ENCODE data around the gene REXO1. TPM values are rescaled to one million over a fixed set of nuclear protein-coding genes. Genes with fewer than 3 reads are reported as not detected.

REXO1 gene
- total RNA-seq, 1 donor = 9.0 TPM

GRCh38 chr19:1810439-1811160 lies 37.7 kb downstream of the REXO1 start:
- no peak for TF ChIP-seq CTCF (IDR thresholded peaks at IDR 0.05; ENCODE audit: insufficient read depth, low read length)
- no peak overlapping the region for H3K4me3 ChIP-seq (ENCODE audit: low read depth, low read length)
- no peak for DNase-seq (ENCODE audit: low read depth)

GRCh38 chr19:1809678-1810077 lies 38.6 kb downstream of the REXO1 start:
- TF ChIP-seq CTCF (IDR thresholded peaks at IDR 0.05; ENCODE audit: insufficient read depth, low read length) = no peak
- DNase-seq (ENCODE audit: low read depth) = no peak
- H3K4me3 ChIP-seq (ENCODE audit: low read depth, low read length) = no peak overlapping the region

- TF ChIP-seq CTCF (IDR thresholded peaks at IDR 0.05; ENCODE audit: insufficient read depth, low read length) = no peak
Observed at GRCh38 chr19:1808395-1808731, 39.9 kb downstream of the REXO1 start.

GRCh38 chr19:1807695-1808394 lies 40.4 kb downstream of the REXO1 start:
- no peak for TF ChIP-seq CTCF (IDR thresholded peaks at IDR 0.05; ENCODE audit: insufficient read depth, low read length)
- no peak for DNase-seq (ENCODE audit: low read depth)
- H3K4me3 ChIP-seq (ENCODE audit: low read depth, low read length) = no peak overlapping the region

More at GRCh38 chr19:1808395-1808731, 39.9 kb downstream of the REXO1 start:
- DNase-seq (ENCODE audit: low read depth) = no peak
- H3K4me3 ChIP-seq (ENCODE audit: low read depth, low read length) = no peak overlapping the region

- no peak for TF ChIP-seq CTCF (IDR thresholded peaks at IDR 0.05; ENCODE audit: insufficient read depth, low read length)
- DNase-seq (ENCODE audit: low read depth) = no peak
- no peak overlapping the region for H3K4me3 ChIP-seq (ENCODE audit: low read depth, low read length)
Observed at GRCh38 chr19:1807030-1807694, 41.1 kb downstream of the REXO1 start.

- no peak overlapping the region for H3K4me3 ChIP-seq (ENCODE audit: low read depth, low read length)
- no peak for TF ChIP-seq CTCF (IDR thresholded peaks at IDR 0.05; ENCODE audit: insufficient read depth, low read length)
- no peak for DNase-seq (ENCODE audit: low read depth)
Observed at GRCh38 chr19:1806184-1807029, 41.9 kb downstream of the REXO1 start.
